Peyer's patch (tissue), 4 donors: ENCODE data around the gene NRXN3. TPM values are rescaled to one million over a fixed set of nuclear protein-coding genes. Genes with fewer than 3 reads are reported as not detected.

Source experiments
- DNase-seq, 3 donors: peaks; one replicate each; pipeline ENCODE4 v3.0.0-alpha.2; 2017 to 2019
- H3K27ac ChIP-seq, 4 donors: fragments of 200-600 bp; sonication (generic); one replicate each; pipeline ENCODE4 v1.5.1; 2016 to 2019
- H3K27me3 ChIP-seq, 2 donors: fragments of 200-600 bp; sonication (generic); one replicate each; pipeline ENCODE4 v1.5.1; 2019
- H3K36me3 ChIP-seq, 3 donors: fragments of 200-600 bp; sonication (generic); one replicate each; pipeline ENCODE4 v1.5.1; 2016 to 2019
- H3K4me1 ChIP-seq, 4 donors: fragments of 200-600 bp; sonication (generic); one replicate each; pipeline ENCODE4 v1.5.1; 2016 to 2019
- H3K4me3 ChIP-seq, 4 donors: fragments of 200-600 bp; sonication (generic); 1 replicate in 3 of 4; 2 replicates in 1 of 4; pipeline ENCODE4 v1.5.1; 2016 to 2019; ENCODE audit warnings: mild to moderate bottlenecking in 1 of 4
- H3K9me3 ChIP-seq, 4 donors: fragments of 200-600 bp; sonication (generic); one replicate each; pipeline ENCODE4 v1.5.1; 2016 to 2019; ENCODE audit warnings: mild to moderate bottlenecking in 1 of 4
- POLR2A ChIP-seq, 2 donors: fragments of 450-650 bp; IDR thresholded peaks; one replicate each; pipeline ENCODE4 v1.5.1; 2017; ENCODE audit warnings: antibody characterized with exemption in 2 of 2, mild to moderate bottlenecking in 2 of 2, moderate library complexity in 2 of 2
- total RNA-seq, 4 donors: library from RNA; depleted of rRNA; stranded (reverse); fragments of >200 nt; gene quantifications; one replicate each; pipeline ENCODE4 v1.1.0, GENCODE V29; 2016
- TF ChIP-seq, protein P1 (sequence below), 6 experiments: fragments of 450-650 bp in 4 of 6; fragments of 200-600 bp in 2 of 6; sonication (generic) in 1 of 6; IDR thresholded peaks; one replicate each; pipeline ENCODE4 v1.5.1; 2017 to 2019; ENCODE audit warnings: antibody characterized with exemption in 6 of 6, mild to moderate bottlenecking in 3 of 6, moderate library complexity in 1 of 6

The NRXN3 gene
- total RNA-seq, 4 donors from 2014 or later = 1.6 to 10.2 (median 4.4) TPM

DNA sequence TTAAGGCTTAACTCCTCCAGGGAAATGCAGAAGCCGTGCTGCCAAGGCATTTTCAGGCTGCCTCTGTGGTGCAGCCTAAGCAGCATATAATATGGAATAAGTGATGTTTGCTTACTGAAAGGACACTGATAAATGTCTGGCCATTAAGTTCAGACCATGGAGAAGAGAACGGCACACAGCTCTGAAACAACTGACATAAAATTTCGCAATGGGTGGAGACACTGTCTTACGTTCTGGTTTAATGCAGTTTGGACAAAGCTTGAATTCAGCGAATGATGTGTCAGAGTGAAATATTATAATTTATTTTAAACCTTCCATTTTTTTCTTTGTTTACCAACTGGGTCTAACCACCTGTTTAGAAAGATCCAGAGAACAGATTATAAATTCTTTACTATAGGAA, 27.2 kb upstream of the NRXN3 start:
- DNase-seq = no peak
- TF ChIP-seq POLR2A (IDR thresholded peaks at IDR 0.05) = no peak
- TF ChIP-seq, protein P1, sequence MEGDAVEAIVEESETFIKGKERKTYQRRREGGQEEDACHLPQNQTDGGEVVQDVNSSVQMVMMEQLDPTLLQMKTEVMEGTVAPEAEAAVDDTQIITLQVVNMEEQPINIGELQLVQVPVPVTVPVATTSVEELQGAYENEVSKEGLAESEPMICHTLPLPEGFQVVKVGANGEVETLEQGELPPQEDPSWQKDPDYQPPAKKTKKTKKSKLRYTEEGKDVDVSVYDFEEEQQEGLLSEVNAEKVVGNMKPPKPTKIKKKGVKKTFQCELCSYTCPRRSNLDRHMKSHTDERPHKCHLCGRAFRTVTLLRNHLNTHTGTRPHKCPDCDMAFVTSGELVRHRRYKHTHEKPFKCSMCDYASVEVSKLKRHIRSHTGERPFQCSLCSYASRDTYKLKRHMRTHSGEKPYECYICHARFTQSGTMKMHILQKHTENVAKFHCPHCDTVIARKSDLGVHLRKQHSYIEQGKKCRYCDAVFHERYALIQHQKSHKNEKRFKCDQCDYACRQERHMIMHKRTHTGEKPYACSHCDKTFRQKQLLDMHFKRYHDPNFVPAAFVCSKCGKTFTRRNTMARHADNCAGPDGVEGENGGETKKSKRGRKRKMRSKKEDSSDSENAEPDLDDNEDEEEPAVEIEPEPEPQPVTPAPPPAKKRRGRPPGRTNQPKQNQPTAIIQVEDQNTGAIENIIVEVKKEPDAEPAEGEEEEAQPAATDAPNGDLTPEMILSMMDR (IDR thresholded peaks at IDR 0.05) = no peak
- Histone ChIP-seq H3K27ac (no peak overlapping the region), H3K9me3 (no peaks in the 10 kb centered on the region), H3K4me1 (no peaks in the 10 kb centered on the region), H3K27me3 (no peaks in the 10 kb centered on the region), H3K4me3 (no peak overlapping the region), H3K36me3 (no peaks in the 10 kb centered on the region)

DNA sequence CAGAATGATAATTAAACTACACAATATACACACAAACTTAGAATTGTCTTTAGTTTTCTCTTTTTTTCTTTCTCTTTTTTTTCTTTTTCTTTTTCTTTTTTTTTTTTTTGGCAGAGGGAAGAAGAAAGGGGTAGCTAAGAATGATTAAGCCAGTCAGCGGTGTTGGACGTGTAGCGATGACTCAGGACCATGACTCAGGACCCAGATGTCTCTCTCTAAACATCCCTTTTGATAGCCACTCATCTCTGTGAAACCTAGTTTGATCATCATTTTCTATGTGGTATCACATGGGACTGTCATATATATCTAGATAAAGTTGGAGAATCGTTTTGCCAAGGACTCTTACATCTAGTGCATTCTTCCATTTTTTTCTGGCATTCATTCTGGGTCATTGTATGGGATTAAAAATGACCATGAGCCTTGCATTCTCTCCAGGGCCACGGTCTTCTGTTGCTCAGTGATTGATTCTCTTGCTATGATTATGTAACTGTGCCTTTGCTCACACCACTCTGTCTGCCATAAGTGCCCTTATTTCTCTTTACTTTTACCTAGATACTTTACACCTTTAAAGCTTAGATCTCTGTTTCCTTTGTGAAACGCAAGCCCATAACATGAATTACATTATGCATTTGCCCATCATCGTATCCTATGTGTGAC, 26.6 kb upstream of the NRXN3 start:
- H3K36me3 ChIP-seq = no peaks in the 10 kb centered on the region
- no peak overlapping the region for H3K27ac ChIP-seq
- no peak overlapping the region for H3K4me3 ChIP-seq
- H3K4me1 ChIP-seq = no peaks in the 10 kb centered on the region
- no peak for TF ChIP-seq POLR2A (IDR thresholded peaks at IDR 0.05)
- TF ChIP-seq, protein P1 (IDR thresholded peaks at IDR 0.05) = no peak
- DNase-seq = no peak
- no peaks in the 10 kb centered on the region for H3K27me3 ChIP-seq
- no peaks in the 10 kb centered on the region for H3K9me3 ChIP-seq

DNA sequence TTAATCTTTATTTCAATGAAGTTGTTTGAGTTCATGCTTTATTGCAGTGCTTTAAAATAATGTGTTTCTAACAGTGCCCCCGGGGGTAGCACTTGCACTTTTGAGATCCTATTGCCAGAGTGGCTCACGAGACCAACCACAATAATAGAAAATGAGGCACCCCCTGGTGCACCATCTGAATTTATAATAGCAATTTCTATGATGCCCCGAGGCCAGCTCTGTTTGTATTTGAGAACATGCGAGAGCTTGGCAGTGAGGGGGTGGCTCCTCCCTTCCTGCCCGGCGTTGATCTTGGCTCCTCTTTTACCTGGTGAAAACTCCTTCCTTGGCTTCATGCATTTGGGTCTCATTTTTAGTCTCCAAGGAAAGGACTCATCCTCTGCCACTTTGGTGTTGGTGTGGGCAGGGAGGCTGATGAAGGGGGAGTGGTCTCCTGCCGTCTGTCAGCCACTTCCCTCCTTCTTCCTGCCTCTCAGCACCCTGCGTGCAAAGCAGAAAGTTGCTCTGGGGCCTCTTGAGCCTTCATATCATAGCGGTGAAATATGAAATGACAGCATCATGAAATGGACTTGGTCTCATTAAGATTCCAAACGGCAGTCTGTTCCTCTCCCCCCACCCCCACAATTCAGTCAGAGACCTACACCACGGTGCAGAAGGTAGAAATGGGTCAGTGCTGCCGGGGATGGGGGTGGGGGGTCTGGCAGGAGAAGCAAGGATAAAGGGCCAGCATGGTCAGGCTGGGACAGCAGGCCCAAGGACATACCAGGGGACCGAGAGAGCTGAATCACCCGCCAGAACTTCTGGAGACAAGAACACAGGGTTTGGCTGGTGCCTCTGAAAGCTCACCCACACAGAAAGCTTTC, 17.7 kb upstream of the NRXN3 start:
- H3K4me3 ChIP-seq = no peak overlapping the region
- no peak for DNase-seq
- TF ChIP-seq POLR2A (IDR thresholded peaks at IDR 0.05) = no peak
- TF ChIP-seq, protein P1 (IDR thresholded peaks at IDR 0.05) = no peak

DNA sequence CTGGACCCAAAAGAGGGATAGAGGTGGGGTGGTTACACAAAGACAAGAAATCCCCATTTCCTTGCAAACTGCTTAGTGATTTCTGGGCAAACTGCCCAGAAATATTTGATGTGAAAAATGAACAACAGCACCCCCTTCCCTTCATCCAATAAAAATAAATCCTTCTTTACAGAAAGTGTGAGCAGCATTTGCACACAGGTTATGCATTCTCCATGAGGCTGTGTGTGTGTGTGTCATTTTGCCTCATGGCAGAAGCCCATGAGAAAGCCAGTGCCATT, 17.2 kb upstream of the NRXN3 start:
- H3K36me3 ChIP-seq = no peaks in the 10 kb centered on the region

More for the DNA sequence above, 17.7 kb upstream of the NRXN3 start:
- Histone ChIP-seq H3K9me3 (no peaks in the 10 kb centered on the region), H3K4me1 (no peaks in the 10 kb centered on the region), H3K27me3 (no peaks in the 10 kb centered on the region), H3K36me3 (no peaks in the 10 kb centered on the region), H3K27ac (no peak overlapping the region)

GRCh38 chr14:78154827-78155226, 15.3 kb upstream of the NRXN3 start:
- H3K4me1 ChIP-seq = no peaks in the 10 kb centered on the region
- no peaks in the 10 kb centered on the region for H3K27me3 ChIP-seq
- no peak overlapping the region for H3K4me3 ChIP-seq
- TF ChIP-seq POLR2A (IDR thresholded peaks at IDR 0.05) = no peak
- TF ChIP-seq, protein P1 (IDR thresholded peaks at IDR 0.05) = no peak
- no peak for DNase-seq
- no peaks in the 10 kb centered on the region for H3K36me3 ChIP-seq
- H3K9me3 ChIP-seq = no peaks in the 10 kb centered on the region
- no peak overlapping the region for H3K27ac ChIP-seq

More for the DNA sequence above, 17.2 kb upstream of the NRXN3 start:
- Histone ChIP-seq H3K4me1 (no peaks in the 10 kb centered on the region), H3K4me3 (no peak overlapping the region), H3K27ac (no peak overlapping the region), H3K27me3 (no peaks in the 10 kb centered on the region), H3K9me3 (no peaks in the 10 kb centered on the region)
- no peak for TF ChIP-seq POLR2A (IDR thresholded peaks at IDR 0.05)
- TF ChIP-seq, protein P1 (IDR thresholded peaks at IDR 0.05) = no peak
- no peak for DNase-seq
